Heart right ventricle (tissue), 16 donors: Measurements from ENCODE around the gene LMOD3. TPM values are rescaled to one million over a fixed set of nuclear protein-coding genes. Genes with fewer than 3 reads are reported as not detected.

Source experiments
- ATAC-seq, 8 donors: fragments of 200-7000 bp; cut with Tn5 transposase; one replicate each; pipeline ENCODE4 v1.9.1; 2020; ENCODE audit warnings: mild to moderate bottlenecking in 8 of 8, moderate library complexity in 8 of 8, moderate number of reproducible peaks in 1 of 8
- DNase-seq, 2 donors: peaks; one replicate each; pipeline ENCODE4 v3.0.0-alpha.2; 2020
- H3K27ac ChIP-seq, 10 donors: fragments of 200-600 bp; sonication (generic) in 2 of 10; one replicate each; pipeline versions ENCODE4 v1.5.0 to v1.8.0; 2020 to 2022; ENCODE audit warnings: mild to moderate bottlenecking in 3 of 10
- H3K27me3 ChIP-seq, 7 donors: fragments of 200-600 bp; one replicate each; pipeline ENCODE4 v1.8.0; 2021 to 2022; ENCODE audit warnings: mild to moderate bottlenecking in 2 of 7
- H3K36me3 ChIP-seq, 9 donors: fragments of 200-600 bp; sonication (generic) in 1 of 9; one replicate each; pipeline versions ENCODE4 v1.5.0 to v1.8.0; 2020 to 2022; ENCODE audit warnings: mild to moderate bottlenecking in 2 of 9
- H3K4me1 ChIP-seq, 9 donors: fragments of 200-600 bp; sonication (generic) in 1 of 9; one replicate each; pipeline versions ENCODE4 v1.5.0 to v1.8.0; 2020 to 2022; ENCODE audit warnings: mild to moderate bottlenecking in 4 of 9
- H3K4me3 ChIP-seq, 10 donors: fragments of 200-600 bp; sonication (generic) in 2 of 10; one replicate each; pipeline versions ENCODE4 v1.5.0 to v1.8.0; 2020 to 2022; ENCODE audit warnings: mild to moderate bottlenecking in 7 of 10, moderate library complexity in 2 of 10
- H3K9me3 ChIP-seq, 11 donors: fragments of 200-600 bp in 10 of 11; sonication (generic) in 2 of 11; one replicate each; pipeline versions ENCODE4 v1.5.0 to v1.8.0; 2013 to 2022; ENCODE audit warnings: mild to moderate bottlenecking in 2 of 11, control low read depth in 1 of 11, moderate library complexity in 1 of 11
- WGBS, 2 donors: extraction: QIAGEN DNeasy Blood & Tissue Kit; methylation state at CpG; one replicate each; pipeline ENCODE4 v1.1.7; 2013; ENCODE audit warnings: inconsistent platforms in 1 of 2; 5-methylcytosine and 5-hydroxymethylcytosine counted together
- intact Hi-C, 10 donors: fragments of 100-400 bp; cut with DNase I; formaldehyde crosslinking; loops; one replicate each; pipeline versions ENCODE4 v1.11.1 to v1.14.2; 2022
- polyA plus RNA-seq, 2 donors: library from polyadenylated mRNA; stranded (reverse); fragments of 200-250 nt; gene quantifications; one replicate each; pipeline ENCODE4 v1.2.3, GENCODE V29; 2013
- total RNA-seq, 10 donors: library from RNA; stranded (reverse); fragmentation: NEBNext Ultra II Directional in 3 of 10; extraction: Animal tissue kit (Norgen Biotek cat#: 25700) in 3 of 10; gene quantifications; one replicate each; pipeline versions ENCODE4 v1.2.1 to v1.2.4, GENCODE V29; 2021 to 2023
- TF ChIP-seq, protein P1 (sequence below), 9 donors: fragments of 200-600 bp; sonication (generic) in 2 of 9; IDR thresholded peaks; one replicate each; pipeline versions ENCODE4 v1.5.0 to v1.8.0; 2021 to 2022; ENCODE audit warnings: antibody characterized with exemption in 9 of 9, mild to moderate bottlenecking in 5 of 9, moderate library complexity in 1 of 9
- donor health status: Arrhythmogenic right ventricular cardiomyopathy.
- donor health status: ischemic (EF 13 %, LVEDD 7.1; RV severe dilation, severe dysfunction).
- donor health status: healthy with polysubstance abuse.
- donor health status: DM: no; HTN: yes; CAD: no.
- donor health status: DM: no; HTN: no; CAD: no.
- donor health status: ischemic (EF 25% LVEDD 6.9; RV normal size, moderate dysfunction).
- donor health status: ischemic (EF 25% LVEDD 5.7; RV mildly dilated, moderate dysfunction).
- donor health status: healthy.
- donor health status: DM: yes; HTN: yes; CAD: no.
- donor health status: Ischemic cardiomyopathy.
- donor health status: ischemic (EF 35%, LVEDD 5.7; RV mildly dilated, moderate dysfunction).
- donor health status: nonischemic (EF 11% LVEDD 7.7; RV severe dilation, severe dysfunction).
- donor health status: DM: yes; HTN: yes; CAD: no.
- donor health status: PGD.
- donor health status: ischemic (EF 29% LVEDD 5.4; RV normal size, mild dysfunction).
- donor health status: nonischemic (EF 23%, LVEDD 6.1; RV moderate dilation, normal function).

LMOD3 gene
- total and polyA plus RNA-seq, 12 donors, result 28.6 to 240 (median 182) TPM

DNA sequence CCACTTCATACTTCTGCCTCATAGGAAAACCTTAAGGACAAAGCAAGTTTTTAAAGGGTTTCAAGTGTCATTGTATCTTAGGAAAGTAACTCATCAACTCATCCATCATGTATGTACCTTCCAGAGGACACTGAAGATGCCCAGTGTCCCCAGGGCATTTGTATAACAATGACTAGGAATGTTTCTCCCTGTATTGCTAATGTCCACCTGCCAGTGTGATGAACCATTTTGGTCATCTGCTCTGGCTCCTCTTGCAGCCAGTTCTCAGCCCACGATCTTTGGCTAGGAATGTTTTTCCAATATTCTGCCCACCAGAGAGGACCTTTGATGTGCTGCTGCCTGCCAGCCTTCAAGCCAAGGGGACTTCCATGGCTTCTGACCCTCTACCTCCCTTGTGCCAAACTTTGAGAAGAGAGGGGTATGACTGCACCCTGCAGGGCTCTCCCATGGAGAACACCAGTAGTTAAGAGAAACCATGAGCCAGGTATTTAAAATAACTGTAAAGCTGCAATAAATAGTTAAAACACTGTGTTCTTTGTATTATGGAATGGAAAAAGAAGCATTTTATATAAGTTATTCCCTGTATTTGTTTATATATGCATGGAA is 11.4 kb downstream of the LMOD3 start:
- Histone ChIP-seq H3K36me3 (peaks cover 0 to 19% (median under 1%) of the 10 kb centered on the region in 9 donors), H3K27me3 (no peaks in the 10 kb centered on the region), H3K4me1 (peaks cover 0 to 56% (median 24%) of the 10 kb centered on the region in 9 donors), H3K27ac (peak overlapping the region in 1 of 10 donors; percentile 26), H3K4me3 (no peak overlapping the region), H3K9me3 (no peaks in the 10 kb centered on the region)
- 61 to 67% methylated on average over 1 of the region's 1 CpG for WGBS, 2 donors
- DNase-seq, result no peak
- intact Hi-C loops, result no loop called here
- TF ChIP-seq, protein P1, sequence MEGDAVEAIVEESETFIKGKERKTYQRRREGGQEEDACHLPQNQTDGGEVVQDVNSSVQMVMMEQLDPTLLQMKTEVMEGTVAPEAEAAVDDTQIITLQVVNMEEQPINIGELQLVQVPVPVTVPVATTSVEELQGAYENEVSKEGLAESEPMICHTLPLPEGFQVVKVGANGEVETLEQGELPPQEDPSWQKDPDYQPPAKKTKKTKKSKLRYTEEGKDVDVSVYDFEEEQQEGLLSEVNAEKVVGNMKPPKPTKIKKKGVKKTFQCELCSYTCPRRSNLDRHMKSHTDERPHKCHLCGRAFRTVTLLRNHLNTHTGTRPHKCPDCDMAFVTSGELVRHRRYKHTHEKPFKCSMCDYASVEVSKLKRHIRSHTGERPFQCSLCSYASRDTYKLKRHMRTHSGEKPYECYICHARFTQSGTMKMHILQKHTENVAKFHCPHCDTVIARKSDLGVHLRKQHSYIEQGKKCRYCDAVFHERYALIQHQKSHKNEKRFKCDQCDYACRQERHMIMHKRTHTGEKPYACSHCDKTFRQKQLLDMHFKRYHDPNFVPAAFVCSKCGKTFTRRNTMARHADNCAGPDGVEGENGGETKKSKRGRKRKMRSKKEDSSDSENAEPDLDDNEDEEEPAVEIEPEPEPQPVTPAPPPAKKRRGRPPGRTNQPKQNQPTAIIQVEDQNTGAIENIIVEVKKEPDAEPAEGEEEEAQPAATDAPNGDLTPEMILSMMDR (IDR thresholded peaks at IDR 0.05), result no peak
- ATAC-seq, result no peak

DNA sequence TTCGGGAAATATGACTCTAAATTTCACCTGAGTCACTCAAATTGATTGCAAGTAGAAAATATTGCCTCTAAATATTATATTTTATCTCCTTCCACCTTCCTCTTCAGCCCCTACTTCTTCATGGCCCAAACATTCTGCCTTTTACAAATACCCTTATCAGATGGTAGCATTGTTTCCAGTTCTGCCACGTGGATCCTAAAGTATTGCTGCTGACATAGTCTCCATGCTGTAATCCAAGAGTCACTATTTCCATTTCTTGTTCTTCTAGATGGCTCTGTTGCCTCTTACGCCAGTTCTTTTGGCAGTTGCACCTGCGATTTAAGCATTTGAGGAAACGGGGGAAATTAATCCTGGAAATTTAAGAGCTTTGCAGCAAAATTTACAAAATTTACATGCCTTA is 13.6 kb downstream of the LMOD3 start:
- Histone ChIP-seq H3K36me3 (peaks cover 0 to 41% (median 4%) of the 10 kb centered on the region in 9 donors), H3K9me3 (no peaks in the 10 kb centered on the region), H3K27me3 (no peaks in the 10 kb centered on the region), H3K4me3 (no peak overlapping the region), H3K27ac (peak overlapping the region in 1 of 10 donors; percentile 4), H3K4me1 (peaks cover 0 to 65% (median 38%) of the 10 kb centered on the region in 9 donors)
- intact Hi-C loops, result no loop called here
- DNase-seq (no peak), ATAC-seq (no peak)
- TF ChIP-seq, protein P1 (IDR thresholded peaks at IDR 0.05), result no peak
- WGBS, 2 donors, result 80% methylated on average over 5 of the region's 5 CpGs

DNA sequence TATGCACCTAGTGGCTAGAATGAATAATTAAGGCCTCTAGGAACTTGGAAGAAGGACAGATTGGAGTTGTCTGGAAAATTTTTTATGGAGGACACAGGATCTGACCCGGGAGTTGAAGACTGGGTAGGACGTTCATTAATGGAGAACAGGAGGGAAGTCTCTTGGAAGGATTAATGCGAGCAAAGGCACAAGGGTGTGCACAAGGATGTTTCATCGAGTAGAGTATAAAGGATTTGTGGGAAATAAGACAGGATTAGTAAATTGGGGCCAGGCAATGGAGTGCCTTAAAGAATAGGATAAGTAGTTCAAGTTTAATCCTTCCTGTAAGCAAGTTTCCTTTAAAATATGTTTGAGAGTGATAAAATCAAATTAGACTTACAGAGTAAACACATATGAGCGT is 14.6 kb downstream of the LMOD3 start:
- WGBS, 2 donors, result 90 to 94% methylated on average over 5 of the region's 5 CpGs
- no peak for ATAC-seq
- H3K4me1 ChIP-seq, result peaks cover 0 to 65% (median 35%) of the 10 kb centered on the region in 9 donors
- no peak overlapping the region for H3K4me3 ChIP-seq
- no peaks in the 10 kb centered on the region for H3K27me3 ChIP-seq
- DNase-seq, result no peak
- intact Hi-C loops, result no loop called here
- TF ChIP-seq, protein P1 (IDR thresholded peaks at IDR 0.05), result no peak
- no peaks in the 10 kb centered on the region for H3K9me3 ChIP-seq
- H3K27ac ChIP-seq, result peak overlapping the region in 1 of 10 donors; percentile 18
- H3K36me3 ChIP-seq, result peaks cover 0 to 51% (median 4%) of the 10 kb centered on the region in 9 donors

DNA sequence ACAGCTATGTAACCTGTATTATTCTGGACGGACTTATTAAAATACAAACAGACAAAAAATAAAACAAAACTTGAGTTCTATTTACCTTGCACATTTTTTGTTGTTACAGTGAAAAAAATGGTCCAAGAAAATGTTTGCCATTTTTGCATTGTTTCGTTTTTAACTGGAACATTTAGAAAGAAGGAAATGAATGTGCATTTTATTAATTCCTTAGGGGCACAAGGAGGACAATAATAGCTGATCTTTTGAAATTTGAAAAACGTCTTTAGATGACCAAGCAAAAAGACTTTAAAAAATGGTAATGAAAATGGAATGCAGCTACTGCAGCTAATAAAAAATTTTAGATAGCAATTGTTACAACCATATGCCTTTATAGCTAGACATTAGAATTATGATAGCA is 17.1 kb downstream of the LMOD3 start:
- DNase-seq, result no peak
- 32 to 47% methylated on average over 3 of the region's 3 CpGs for WGBS, 2 donors
- ATAC-seq, result no peak
- no peaks in the 10 kb centered on the region for H3K27me3 ChIP-seq
- H3K4me3 ChIP-seq, result no peak overlapping the region
- no peaks in the 10 kb centered on the region for H3K9me3 ChIP-seq
- peak overlapping the region in 5 of 10 donors; percentile 6 to 68 (median 45) for H3K27ac ChIP-seq
- TF ChIP-seq, protein P1 (IDR thresholded peaks at IDR 0.05), result no peak
- H3K36me3 ChIP-seq, result peaks cover 0 to 76% (median 13%) of the 10 kb centered on the region in 9 donors
- H3K4me1 ChIP-seq, result peaks cover 0 to 74% (median 40%) of the 10 kb centered on the region in 9 donors
- intact Hi-C loops, result no loop called here
